ENCODE measurements around the gene USP15. TPM values are rescaled to one million over a fixed set of nuclear protein-coding genes. Genes with fewer than 3 reads are reported as not detected.

The USP15 gene
- total and polyA plus RNA-seq, 2 of the 4 experiments (the other 2 are of a cell fraction) = 28.5 to 49.6 TPM

DNA sequence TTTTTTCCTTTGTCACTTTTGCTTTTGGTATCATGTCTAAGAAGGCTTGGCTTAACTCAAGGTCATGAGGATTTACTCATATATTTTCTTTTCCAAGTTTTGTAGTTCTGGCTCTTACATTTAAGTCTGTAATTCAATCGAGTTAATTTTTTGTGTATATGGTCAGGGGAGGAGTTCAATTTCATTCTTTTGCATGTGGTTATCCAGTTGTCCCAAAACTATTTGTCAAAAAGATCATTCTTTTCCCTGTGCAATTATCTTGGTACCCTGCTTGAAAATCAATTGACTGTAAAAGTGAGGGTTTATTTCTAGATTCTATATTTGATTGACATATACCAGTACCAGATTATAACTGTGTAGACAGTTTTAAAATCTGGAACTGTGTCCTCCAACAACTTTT is 10.2 kb downstream of the USP15 start:
- Histone ChIP-seq H3K9me1 (ENCODE audit: insufficient read depth, low read length) (peaks cover 3% of the 10 kb centered on the region), H3K9me3 (ENCODE audit: control insufficient read depth, insufficient read depth, low read length) (no peaks in the 10 kb centered on the region), H3K4me1 (ENCODE audit: control insufficient read depth, insufficient read depth, low read length) (peaks cover 13% of the 10 kb centered on the region), H4K5ac (ENCODE audit: low read depth, low read length) (no peak overlapping the region), H3K27me3 (ENCODE audit: control insufficient read depth, insufficient read depth, low read length) (no peaks in the 10 kb centered on the region), H2BK15ac (ENCODE audit: low read depth, low read length) (no peak overlapping the region), H3K79me1 (ENCODE audit: low read depth in 1 of 2, low read length in 2 of 2) (peaks cover 5 to 50% of the 10 kb centered on the region in 2 experiments), H2AK5ac (ENCODE audit: low read depth, low read length) (no peak overlapping the region), H3K36me3 (ENCODE audit: control insufficient read depth, insufficient read depth, low read length) (no peaks in the 10 kb centered on the region), H3K4ac (ENCODE audit: low read depth, low read length) (no peak overlapping the region), H2BK120ac (ENCODE audit: low read depth, low read length) (no peak overlapping the region), H3K23ac (ENCODE audit: low read depth, low read length) (no peak overlapping the region), H4K20me1 (ENCODE audit: insufficient read depth, low read length) (peaks cover 43% of the 10 kb centered on the region), H3K4me2 (ENCODE audit: low read depth, low read length) (no peak overlapping the region), H2BK5ac (ENCODE audit: low read depth, low read length, poor library complexity, severe bottlenecking) (no peak overlapping the region), H3K18ac (ENCODE audit: low read depth, low read length) (no peak overlapping the region), H4K8ac (ENCODE audit: low read depth in 2 of 2, low read length in 2 of 2) (no peak overlapping the region), H4K91ac (ENCODE audit: insufficient read depth, low read depth, low read length) (no peak overlapping the region), H2BK20ac (ENCODE audit: low read depth, low read length) (no peak overlapping the region), H3K56ac (ENCODE audit: extremely low read depth, insufficient read depth, low read length) (no peak overlapping the region), H3K9ac (ENCODE audit: low read depth, low read length) (no peak overlapping the region), H3K4me3 (ENCODE audit: insufficient read depth, low read depth, low read length) (no peak overlapping the region), H3K27ac (ENCODE audit: insufficient read depth, low read length) (no peak overlapping the region), H2AFZ (replicated peaks; ENCODE audit: low read length, poor library complexity) (no peak overlapping the region), H2AK9ac (replicated peaks; ENCODE audit: low read depth, low read length, poor library complexity) (no peak overlapping the region), H3K14ac (replicated peaks; ENCODE audit: low read depth, low read length) (no peak overlapping the region)
- no CpG with 5 or more reads among the region's 1 CpG for WGBS, 2 experiments (ENCODE audit: extremely low coverage in 2 of 2, insufficient read length in 1 of 2)
- ChIA-PET POLR2A (ENCODE audit: unreplicated experiment) (no interaction called here), CTCF (no interaction called here)
- no peak for DNase-seq
- no TSS peak for BruUV-seq (replicated peaks)
- dilution Hi-C loops (cut with HindIII; ENCODE audit: low sequenced_read_pairs, unreplicated experiment) = no loop called here
- in situ Hi-C loops (cut with MboI; ENCODE audit: low sequenced_read_pairs) = no loop called here
- intact Hi-C loops (cut with micrococcal nuclease) = no loop called here
- TF ChIP-seq RCOR1 (IDR thresholded peaks at IDR 0.05; ENCODE audit: insufficient replicate concordance, low read length) (no peak), SMC3 (IDR thresholded peaks at IDR 0.05; ENCODE audit: low read depth, low read length) (no peak), MAZ (IDR thresholded peaks at IDR 0.05; ENCODE audit: borderline replicate concordance, low read depth, low read length) (no peak), CHD1 (IDR thresholded peaks at IDR 0.05; ENCODE audit: low read depth, low read length) (no peak), MXI1 (IDR thresholded peaks at IDR 0.05; ENCODE audit: borderline replicate concordance, low read depth, low read length) (no peak), RAD21 (IDR thresholded peaks at IDR 0.05; ENCODE audit: low read length) (no peak), CEBPB (IDR thresholded peaks at IDR 0.05; ENCODE audit: low read depth, low read length) (no peak), MAFK (IDR thresholded peaks at IDR 0.05; ENCODE audit: low read depth, low read length) (no peak), BHLHE40 (IDR thresholded peaks at IDR 0.05; ENCODE audit: low read depth, low read length) (no peak), POLR2A (IDR thresholded peaks at IDR 0.05; ENCODE audit: low read depth, low read length) (no peak), NFE2L2 (IDR thresholded peaks at IDR 0.05; ENCODE audit: low read depth, low read length) (no peak), RFX5 (IDR thresholded peaks at IDR 0.05; ENCODE audit: low read depth, low read length) (no peak), FOS (IDR thresholded peaks at IDR 0.05; ENCODE audit: low read depth, low read length) (no peak)
- TF ChIP-seq, protein P1, sequence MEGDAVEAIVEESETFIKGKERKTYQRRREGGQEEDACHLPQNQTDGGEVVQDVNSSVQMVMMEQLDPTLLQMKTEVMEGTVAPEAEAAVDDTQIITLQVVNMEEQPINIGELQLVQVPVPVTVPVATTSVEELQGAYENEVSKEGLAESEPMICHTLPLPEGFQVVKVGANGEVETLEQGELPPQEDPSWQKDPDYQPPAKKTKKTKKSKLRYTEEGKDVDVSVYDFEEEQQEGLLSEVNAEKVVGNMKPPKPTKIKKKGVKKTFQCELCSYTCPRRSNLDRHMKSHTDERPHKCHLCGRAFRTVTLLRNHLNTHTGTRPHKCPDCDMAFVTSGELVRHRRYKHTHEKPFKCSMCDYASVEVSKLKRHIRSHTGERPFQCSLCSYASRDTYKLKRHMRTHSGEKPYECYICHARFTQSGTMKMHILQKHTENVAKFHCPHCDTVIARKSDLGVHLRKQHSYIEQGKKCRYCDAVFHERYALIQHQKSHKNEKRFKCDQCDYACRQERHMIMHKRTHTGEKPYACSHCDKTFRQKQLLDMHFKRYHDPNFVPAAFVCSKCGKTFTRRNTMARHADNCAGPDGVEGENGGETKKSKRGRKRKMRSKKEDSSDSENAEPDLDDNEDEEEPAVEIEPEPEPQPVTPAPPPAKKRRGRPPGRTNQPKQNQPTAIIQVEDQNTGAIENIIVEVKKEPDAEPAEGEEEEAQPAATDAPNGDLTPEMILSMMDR (conservative IDR thresholded peaks at IDR 0.05; ENCODE audit: low read depth, low read length) = no peak
- TF ChIP-seq, protein P2, sequence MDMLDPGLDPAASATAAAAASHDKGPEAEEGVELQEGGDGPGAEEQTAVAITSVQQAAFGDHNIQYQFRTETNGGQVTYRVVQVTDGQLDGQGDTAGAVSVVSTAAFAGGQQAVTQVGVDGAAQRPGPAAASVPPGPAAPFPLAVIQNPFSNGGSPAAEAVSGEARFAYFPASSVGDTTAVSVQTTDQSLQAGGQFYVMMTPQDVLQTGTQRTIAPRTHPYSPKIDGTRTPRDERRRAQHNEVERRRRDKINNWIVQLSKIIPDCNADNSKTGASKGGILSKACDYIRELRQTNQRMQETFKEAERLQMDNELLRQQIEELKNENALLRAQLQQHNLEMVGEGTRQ (IDR thresholded peaks at IDR 0.05; ENCODE audit: low read depth, low read length) = no peak
- TF ChIP-seq, protein P3, sequence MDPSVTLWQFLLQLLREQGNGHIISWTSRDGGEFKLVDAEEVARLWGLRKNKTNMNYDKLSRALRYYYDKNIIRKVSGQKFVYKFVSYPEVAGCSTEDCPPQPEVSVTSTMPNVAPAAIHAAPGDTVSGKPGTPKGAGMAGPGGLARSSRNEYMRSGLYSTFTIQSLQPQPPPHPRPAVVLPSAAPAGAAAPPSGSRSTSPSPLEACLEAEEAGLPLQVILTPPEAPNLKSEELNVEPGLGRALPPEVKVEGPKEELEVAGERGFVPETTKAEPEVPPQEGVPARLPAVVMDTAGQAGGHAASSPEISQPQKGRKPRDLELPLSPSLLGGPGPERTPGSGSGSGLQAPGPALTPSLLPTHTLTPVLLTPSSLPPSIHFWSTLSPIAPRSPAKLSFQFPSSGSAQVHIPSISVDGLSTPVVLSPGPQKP (IDR thresholded peaks at IDR 0.05; ENCODE audit: borderline replicate concordance, low read depth, low read length) = no peak
- ATAC-seq (ENCODE audit: low read depth) = no peak

Measured in IMR-90 (cell line).